ENCODE measurements around the gene ZNF91.

DNA sequence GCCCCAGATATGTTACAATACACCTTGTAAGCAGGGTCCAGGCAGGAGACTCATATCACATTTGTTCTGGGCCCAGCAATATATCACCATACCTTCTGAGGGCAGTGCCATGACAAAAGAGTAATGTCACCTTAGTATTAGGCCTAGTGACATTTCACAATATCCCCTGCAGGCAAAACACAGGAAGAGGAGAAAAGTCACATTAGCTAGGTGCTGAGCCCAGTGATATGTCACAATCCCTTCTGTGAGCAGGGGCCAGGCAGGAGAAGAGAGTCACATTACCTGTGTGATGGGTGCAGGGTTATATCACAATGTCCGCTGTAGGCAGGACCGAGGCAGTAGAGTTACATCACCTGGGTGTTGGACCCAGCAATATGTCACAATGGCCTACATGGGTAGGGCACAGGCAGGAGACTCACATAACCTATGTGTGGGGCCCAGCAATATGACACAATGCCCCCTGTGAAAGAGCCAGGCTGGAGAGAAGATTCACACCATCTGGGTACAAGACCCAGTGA lies 12.4 kb upstream of the ZNF91 start:
- TF ChIP-seq, protein P1, sequence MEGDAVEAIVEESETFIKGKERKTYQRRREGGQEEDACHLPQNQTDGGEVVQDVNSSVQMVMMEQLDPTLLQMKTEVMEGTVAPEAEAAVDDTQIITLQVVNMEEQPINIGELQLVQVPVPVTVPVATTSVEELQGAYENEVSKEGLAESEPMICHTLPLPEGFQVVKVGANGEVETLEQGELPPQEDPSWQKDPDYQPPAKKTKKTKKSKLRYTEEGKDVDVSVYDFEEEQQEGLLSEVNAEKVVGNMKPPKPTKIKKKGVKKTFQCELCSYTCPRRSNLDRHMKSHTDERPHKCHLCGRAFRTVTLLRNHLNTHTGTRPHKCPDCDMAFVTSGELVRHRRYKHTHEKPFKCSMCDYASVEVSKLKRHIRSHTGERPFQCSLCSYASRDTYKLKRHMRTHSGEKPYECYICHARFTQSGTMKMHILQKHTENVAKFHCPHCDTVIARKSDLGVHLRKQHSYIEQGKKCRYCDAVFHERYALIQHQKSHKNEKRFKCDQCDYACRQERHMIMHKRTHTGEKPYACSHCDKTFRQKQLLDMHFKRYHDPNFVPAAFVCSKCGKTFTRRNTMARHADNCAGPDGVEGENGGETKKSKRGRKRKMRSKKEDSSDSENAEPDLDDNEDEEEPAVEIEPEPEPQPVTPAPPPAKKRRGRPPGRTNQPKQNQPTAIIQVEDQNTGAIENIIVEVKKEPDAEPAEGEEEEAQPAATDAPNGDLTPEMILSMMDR (IDR thresholded peaks at IDR 0.05; ENCODE audit: insufficient read depth, low read length), result no peak
- TF ChIP-seq SPI1 (IDR thresholded peaks at IDR 0.05; ENCODE audit: borderline replicate concordance, low read depth), result no peak
